Sigmoid colon (tissue), 7 donors: ENCODE measurements around the gene LARGE2. TPM values are rescaled to one million over a fixed set of nuclear protein-coding genes. Genes with fewer than 3 reads are reported as not detected.
"Not testable (repeated sequence)": the region's sequence is repeated elsewhere in the genome, so short reads cannot be mapped to it uniquely, and the experiment has no call there.

Experiments
- DNase-seq: peaks from one replicate; pipeline ENCODE4 v3.0.0-alpha.2; 2019
- H3K27ac ChIP-seq, 4 donors: fragments of 200-600 bp; sonication (generic); one replicate each; pipeline ENCODE4 v1.5.1; 2016 to 2019; ENCODE audit warnings: mild to moderate bottlenecking in 1 of 4
- H3K27me3 ChIP-seq, 3 donors: fragments of 200-600 bp; sonication (generic); one replicate each; pipeline ENCODE4 v1.5.1; 2019; ENCODE audit warnings: mild to moderate bottlenecking in 1 of 3
- H3K36me3 ChIP-seq, 4 donors: fragments of 200-600 bp; sonication (generic); one replicate each; pipeline ENCODE4 v1.5.1; 2016 to 2019
- H3K4me1 ChIP-seq, 4 donors: fragments of 200-600 bp; sonication (generic); one replicate each; pipeline ENCODE4 v1.5.1; 2017 to 2019
- H3K4me3 ChIP-seq, 4 donors: fragments of 200-600 bp; sonication (generic); one replicate each; pipeline ENCODE4 v1.5.1; 2017 to 2019; ENCODE audit warnings: mild to moderate bottlenecking in 2 of 4, moderate library complexity in 1 of 4
- H3K9me3 ChIP-seq, 4 donors: fragments of 200-600 bp in 3 of 4; sonication (generic) in 3 of 4; one replicate each; pipeline versions ENCODE4 v1.5.1 to v1.6.1; 2013 to 2019
- EP300 ChIP-seq, 4 donors: sonication (generic); formaldehyde crosslinking; IDR thresholded peaks; one replicate each; pipeline ENCODE4 v1.6.1; 2017; ENCODE audit warnings: antibody characterized with exemption in 4 of 4
- POLR2A ChIP-seq, 2 donors: fragments of 450-650 bp; IDR thresholded peaks; one replicate each; pipeline ENCODE4 v1.6.1; 2016; ENCODE audit warnings: antibody characterized with exemption in 2 of 2, mild to moderate bottlenecking in 2 of 2, moderate library complexity in 2 of 2
- POLR2AphosphoS5 ChIP-seq, 4 donors: sonication (generic); formaldehyde crosslinking; IDR thresholded peaks; one replicate each; pipeline ENCODE4 v1.6.1; 2017; ENCODE audit warnings: antibody characterized with exemption in 4 of 4
- WGBS, 2 donors: extraction: QIAGEN DNeasy Blood & Tissue Kit; methylation state at CpG; one replicate each; pipeline ENCODE4 v1.1.7; 2013; 5-methylcytosine and 5-hydroxymethylcytosine counted together
- intact Hi-C: fragments of 100-400 bp; cut with DNase I; formaldehyde crosslinking; loops from one replicate; pipeline ENCODE4 v1.15.1; 2023
- polyA plus RNA-seq, 3 donors: library from polyadenylated mRNA; stranded (reverse); fragments of 200-250 nt; gene quantifications; one replicate each; pipeline ENCODE4 v1.2.3, GENCODE V29; 2013
- total RNA-seq, 4 donors: library from RNA; depleted of rRNA; stranded (reverse); fragments of >200 nt; gene quantifications; one replicate each; pipeline ENCODE4 v1.1.0, GENCODE V29; 2016
- TF ChIP-seq, protein P1 (sequence below), 4 experiments: fragments of 450-650 bp in 3 of 4; fragments of 200-600 bp in 1 of 4; IDR thresholded peaks; one replicate each; pipeline ENCODE4 v1.5.1; 2016 to 2019; ENCODE audit warnings: antibody characterized with exemption in 4 of 4, mild to moderate bottlenecking in 3 of 4, moderate library complexity in 2 of 4
- donor health status: healthy with polysubstance abuse.
- donor health status: Bipolar disorder and iron deficiency.
- donor health status: healthy.

LARGE2 gene
- total and polyA plus RNA-seq, 7 donors, result 0.46 to 13.6 TPM; not detected in 5

- WGBS, 2 donors, result 93 to 95% methylated on average over 56 of the region's 56 CpGs
- DNase-seq, result no peak
- H3K4me1 ChIP-seq, result peaks cover 0 to 26% (median 22%) of the 10 kb centered on the region in 4 donors
- H3K36me3 ChIP-seq, result peaks cover 0 to 23% (median 0%) of the 10 kb centered on the region in 4 donors
- no peaks in the 10 kb centered on the region for H3K27me3 ChIP-seq
- no peaks in the 10 kb centered on the region for H3K9me3 ChIP-seq
- no peak overlapping the region for H3K4me3 ChIP-seq
- TF ChIP-seq EP300 (IDR thresholded peaks at IDR 0.05) (no peak), POLR2A (IDR thresholded peaks at IDR 0.05) (no peak), POLR2AphosphoS5 (IDR thresholded peaks at IDR 0.05) (no peak)
- TF ChIP-seq, protein P1, sequence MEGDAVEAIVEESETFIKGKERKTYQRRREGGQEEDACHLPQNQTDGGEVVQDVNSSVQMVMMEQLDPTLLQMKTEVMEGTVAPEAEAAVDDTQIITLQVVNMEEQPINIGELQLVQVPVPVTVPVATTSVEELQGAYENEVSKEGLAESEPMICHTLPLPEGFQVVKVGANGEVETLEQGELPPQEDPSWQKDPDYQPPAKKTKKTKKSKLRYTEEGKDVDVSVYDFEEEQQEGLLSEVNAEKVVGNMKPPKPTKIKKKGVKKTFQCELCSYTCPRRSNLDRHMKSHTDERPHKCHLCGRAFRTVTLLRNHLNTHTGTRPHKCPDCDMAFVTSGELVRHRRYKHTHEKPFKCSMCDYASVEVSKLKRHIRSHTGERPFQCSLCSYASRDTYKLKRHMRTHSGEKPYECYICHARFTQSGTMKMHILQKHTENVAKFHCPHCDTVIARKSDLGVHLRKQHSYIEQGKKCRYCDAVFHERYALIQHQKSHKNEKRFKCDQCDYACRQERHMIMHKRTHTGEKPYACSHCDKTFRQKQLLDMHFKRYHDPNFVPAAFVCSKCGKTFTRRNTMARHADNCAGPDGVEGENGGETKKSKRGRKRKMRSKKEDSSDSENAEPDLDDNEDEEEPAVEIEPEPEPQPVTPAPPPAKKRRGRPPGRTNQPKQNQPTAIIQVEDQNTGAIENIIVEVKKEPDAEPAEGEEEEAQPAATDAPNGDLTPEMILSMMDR (IDR thresholded peaks at IDR 0.05), result no peak
- no peak overlapping the region for H3K27ac ChIP-seq
- intact Hi-C loops, result loop anchor here (5.0 kb wide), 2 partner anchors 40 to 60 kb away; no protein-coding TSS in a partner anchor
Measured at GRCh38 chr11:45902452-45903380, 19.7 kb upstream of the LARGE2 start.

DNA sequence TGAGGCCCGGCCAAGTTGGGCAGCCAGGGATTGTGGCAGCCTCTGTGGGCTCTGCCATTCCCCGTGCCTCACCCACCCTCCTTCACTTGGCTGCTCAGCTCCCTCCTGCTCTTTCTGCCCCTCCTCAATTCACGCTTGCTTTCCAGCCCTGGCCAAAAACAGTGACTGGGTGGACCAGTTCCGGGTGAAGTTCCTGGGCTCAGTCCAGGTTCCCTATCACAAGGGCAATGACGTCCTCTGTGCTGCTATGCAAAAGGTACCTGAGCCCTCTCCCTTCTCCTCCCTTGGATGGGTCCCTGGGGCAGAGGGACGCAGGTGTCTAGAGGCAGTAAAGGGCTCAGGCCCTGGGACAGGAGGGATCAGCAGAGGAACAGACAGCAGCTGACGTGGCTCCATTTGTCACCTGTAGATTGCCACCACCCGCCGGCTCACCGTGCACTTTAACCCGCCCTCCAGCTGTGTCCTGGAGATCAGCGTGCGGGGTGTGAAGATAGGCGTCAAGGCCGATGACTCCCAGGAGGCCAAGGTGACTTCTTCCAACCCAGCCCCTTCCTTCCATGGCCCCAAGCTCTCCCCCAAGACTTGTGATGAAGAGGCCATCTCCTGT is 18.0 kb upstream of the LARGE2 start:
- intact Hi-C loops, result loop anchor here (5.0 kb wide), 2 partner anchors 42 to 62 kb away; no protein-coding TSS in a partner anchor
- no peak for TF ChIP-seq POLR2AphosphoS5 (IDR thresholded peaks at IDR 0.05)
- TF ChIP-seq, protein P1 (IDR thresholded peaks at IDR 0.05), result no peak
- TF ChIP-seq EP300 (IDR thresholded peaks at IDR 0.05), result no peak
- no peak for TF ChIP-seq POLR2A (IDR thresholded peaks at IDR 0.05)
- no peak for DNase-seq
- H3K27me3 ChIP-seq, result no peaks in the 10 kb centered on the region
- H3K36me3 ChIP-seq, result peaks cover 0 to 27% (median 1%) of the 10 kb centered on the region in 4 donors
- H3K9me3 ChIP-seq, result no peaks in the 10 kb centered on the region
- 46 to 80% methylated on average over 15 of the region's 15 CpGs for WGBS, 2 donors
- peaks cover 0 to 19% (median 16%) of the 10 kb centered on the region in 4 donors for H3K4me1 ChIP-seq
- H3K27ac ChIP-seq, result no peak overlapping the region
- no peak overlapping the region for H3K4me3 ChIP-seq

- Histone ChIP-seq H3K36me3 (peaks cover 0 to 34% (median 5%) of the 10 kb centered on the region in 4 donors), H3K27ac (no peak overlapping the region), H3K4me1 (peaks cover 0 to 14% (median 12%) of the 10 kb centered on the region in 4 donors), H3K4me3 (no peak overlapping the region), H3K9me3 (no peaks in the 10 kb centered on the region), H3K27me3 (no peaks in the 10 kb centered on the region)
- intact Hi-C loops, result no loop called here
- WGBS, 2 donors, result 92 to 93% methylated on average over 19 of the region's 19 CpGs
- DNase-seq, result no peak
- TF ChIP-seq, protein P1 (IDR thresholded peaks at IDR 0.05), result no peak
- TF ChIP-seq POLR2AphosphoS5 (IDR thresholded peaks at IDR 0.05) (no peak), EP300 (IDR thresholded peaks at IDR 0.05) (no peak), POLR2A (IDR thresholded peaks at IDR 0.05) (no peak)
Measured at GRCh38 chr11:45905095-45905494, 17.4 kb upstream of the LARGE2 start.

DNA sequence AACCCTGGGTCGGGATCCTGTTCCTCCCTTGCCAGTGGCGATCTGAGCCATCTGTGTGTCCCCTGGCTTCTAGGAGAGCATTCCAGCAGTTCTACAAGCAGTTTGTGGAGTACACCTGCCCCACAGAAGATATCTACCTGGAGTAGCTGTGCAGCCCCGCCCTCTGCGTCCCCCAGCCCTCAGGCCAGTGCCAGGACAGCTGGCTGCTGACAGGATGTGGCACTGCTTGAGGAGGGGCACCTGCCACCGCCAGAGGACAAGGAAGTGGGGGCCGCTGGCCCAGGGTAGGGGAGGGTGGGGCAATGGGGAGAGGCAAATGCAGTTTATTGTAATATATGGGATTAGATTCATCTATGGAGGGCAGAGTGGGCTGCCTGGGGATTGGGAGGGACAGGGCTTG is 16.9 kb upstream of the LARGE2 start:
- H3K36me3 ChIP-seq, result peaks cover 0 to 38% (median 7%) of the 10 kb centered on the region in 4 donors

DNA sequence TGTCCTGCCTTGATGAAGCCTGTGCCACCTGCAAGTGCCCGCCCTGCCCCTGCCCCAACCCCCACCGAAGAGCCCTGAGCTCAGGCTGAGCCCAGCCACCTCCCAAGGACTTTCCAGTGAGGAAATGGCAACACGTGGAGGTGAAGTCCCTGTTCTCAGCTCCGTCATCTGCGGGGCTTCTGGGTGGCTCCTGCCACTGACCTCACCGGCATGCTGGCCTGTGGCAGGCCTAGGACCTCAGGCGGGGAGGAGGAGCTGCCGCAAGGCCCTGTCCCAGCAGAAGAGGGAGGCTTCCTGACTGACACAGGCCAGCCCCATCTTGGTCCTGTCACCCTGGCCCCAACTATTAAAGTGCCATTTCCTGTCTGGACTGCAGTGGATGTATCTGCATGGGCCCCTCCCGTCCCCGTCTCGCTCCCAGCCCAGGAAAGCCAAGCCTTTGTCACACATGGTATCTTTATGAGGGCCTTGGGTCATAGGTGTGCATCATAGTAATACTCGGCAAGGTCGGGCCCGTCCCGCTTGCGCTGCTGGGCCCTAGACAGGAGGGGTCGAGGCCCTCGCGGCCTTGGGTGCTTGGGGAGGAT is 16.3 kb upstream of the LARGE2 start:
- peaks cover 0 to 44% (median 13%) of the 10 kb centered on the region in 4 donors for H3K36me3 ChIP-seq
- DNase-seq, result no peak
- H3K4me1 ChIP-seq, result peaks cover 0 to 4% (median 2%) of the 10 kb centered on the region in 4 donors
- no peaks in the 10 kb centered on the region for H3K9me3 ChIP-seq
- H3K27me3 ChIP-seq, result no peaks in the 10 kb centered on the region
- TF ChIP-seq POLR2AphosphoS5 (IDR thresholded peaks at IDR 0.05), result peak in 1 of 4 donors; percentile 12
- no peak for TF ChIP-seq POLR2A (IDR thresholded peaks at IDR 0.05)
- TF ChIP-seq, protein P1 (IDR thresholded peaks at IDR 0.05), result no peak
- intact Hi-C loops, result no loop called here
- H3K27ac ChIP-seq, result no peak overlapping the region
- WGBS, 2 donors, result 16 to 47% methylated on average over 19 of the region's 19 CpGs
- H3K4me3 ChIP-seq, result no peak overlapping the region

More for the DNA sequence above, 16.9 kb upstream of the LARGE2 start:
- H3K4me3 ChIP-seq, H3K27ac ChIP-seq, H3K27me3 ChIP-seq, intact Hi-C loops, DNase-seq, H3K9me3 ChIP-seq: not testable (repeated sequence)
- peaks cover 0 to 10% (median 8%) of the 10 kb centered on the region in 4 donors for H3K4me1 ChIP-seq
- WGBS, 2 donors, result 23 to 42% methylated on average over 6 of the region's 6 CpGs
